Smooth muscle cell (in vitro differentiated cells): ENCODE measurements around the gene C10orf71. TPM values are rescaled to one million over a fixed set of nuclear protein-coding genes. Genes with fewer than 3 reads are reported as not detected.

ENCODE experiments used
- DNase-seq: peaks from one replicate; lab custom pipeline; 2025; ENCODE audit not compliant: unreplicated experiment; lab: John Stamatoyannopoulos, UW
- H2AFZ ChIP-seq: fragments of 200-600 bp; sonication (generic); 2 replicates; pipeline ENCODE4 v1.6.0; 2016; ENCODE audit warnings: antibody characterized with exemption, low read depth, mild to moderate bottlenecking
- H3F3A ChIP-seq: fragments of 200-600 bp; sonication (generic); 2 replicates; pipeline ENCODE4 v1.6.0; 2017; ENCODE audit warnings: antibody characterized with exemption, low read depth
- H3K27ac ChIP-seq: fragments of 200-600 bp; sonication (generic); 2 replicates; pipeline ENCODE4 v1.5.1; 2016; ENCODE audit warnings: low read depth, mild to moderate bottlenecking
- H3K27me3 ChIP-seq: fragments of 200-600 bp; sonication (generic); 2 replicates; pipeline ENCODE4 v1.6.1; 2016; ENCODE audit warnings: low read depth, mild to moderate bottlenecking
- H3K36me3 ChIP-seq: fragments of 200-600 bp; sonication (generic); 2 replicates; pipeline ENCODE4 v1.5.1; 2016; ENCODE audit warnings: low read depth
- H3K4me1 ChIP-seq: fragments of 200-600 bp; sonication (generic); 2 replicates; pipeline ENCODE4 v1.5.1; 2016; ENCODE audit warnings: low read depth
- H3K4me2 ChIP-seq: fragments of 200-600 bp; sonication (generic); 2 replicates; pipeline ENCODE4 v1.6.0; 2016; ENCODE audit warnings: mild to moderate bottlenecking
- H3K4me3 ChIP-seq: fragments of 200-600 bp; sonication (generic); 2 replicates; pipeline ENCODE4 v1.5.1; 2016; ENCODE audit warnings: mild to moderate bottlenecking
- H3K79me2 ChIP-seq: fragments of 200-600 bp; sonication (generic); 2 replicates; pipeline ENCODE4 v1.6.0; 2016; ENCODE audit warnings: low read depth, mild to moderate bottlenecking
- H3K9ac ChIP-seq: fragments of 200-600 bp; sonication (generic); 2 replicates; pipeline ENCODE4 v1.6.0; 2016; ENCODE audit warnings: low read depth
- H3K9me3 ChIP-seq: fragments of 200-600 bp; sonication (generic); replicated peaks from 2 replicates; pipeline ENCODE4 v1.5.1; 2016; ENCODE audit warnings: low read depth
- H4K20me1 ChIP-seq: fragments of 200-600 bp; sonication (generic); 2 replicates; pipeline ENCODE4 v1.6.0; 2016; ENCODE audit warnings: low read depth
- CTCF ChIP-seq: fragments of 200-600 bp; sonication (generic); IDR thresholded peaks from 2 replicates; pipeline ENCODE4 v1.5.1; 2017; ENCODE audit warnings: borderline replicate concordance, mild to moderate bottlenecking, antibody characterized with exemption; ENCODE audit not compliant: insufficient read depth, poor library complexity, severe bottlenecking
- WGBS: methylation state at CpG from one replicate; pipeline ENCODE4 v1.1.7; 2016; ENCODE audit warnings: low lambda C conversion rate; 5-methylcytosine and 5-hydroxymethylcytosine counted together
- polyA plus RNA-seq: library from polyadenylated mRNA; unstranded; fragments of >200 nt; fragmentation: Nextera tagmentation; extraction: Ambion mirVana; gene quantifications from 2 replicates; pipeline ENCODE4 v1.2.1, GENCODE V29; 2016
- total RNA-seq: library from RNA; depleted of rRNA; stranded (reverse); fragments of >200 nt; gene quantifications from 2 replicates; pipeline ENCODE4 v1.2.3, GENCODE V29; 2014

Gene C10orf71
- total and polyA plus RNA-seq, 2 experiments from 2014 or later = not detected

GRCh38 chr10:49286686-49287085 is 12.3 kb upstream of the C10orf71 start:
- WGBS = 81% methylated on average over 4 of the region's 4 CpGs
- Histone ChIP-seq H3K9me3 (no peaks in the 10 kb centered on the region), H3K9ac (no peak overlapping the region)

GRCh38 chr10:49287689-49288340 is 11.2 kb upstream of the C10orf71 start:
- Histone ChIP-seq H3F3A (no peaks in the 10 kb centered on the region), H3K9me3 (no peaks in the 10 kb centered on the region), H3K36me3 (no peaks in the 10 kb centered on the region), H2AFZ (no peak overlapping the region), H3K4me2 (no peak overlapping the region), H3K27me3 (no peaks in the 10 kb centered on the region), H3K79me2 (no peaks in the 10 kb centered on the region), H3K9ac (no peak overlapping the region), H3K4me3 (no peak overlapping the region), H3K27ac (no peak overlapping the region), H3K4me1 (no peaks in the 10 kb centered on the region), H4K20me1 (no peaks in the 10 kb centered on the region)
- no peak for TF ChIP-seq CTCF
- DNase-seq = no peak
- 91% methylated on average over 9 of the region's 9 CpGs for WGBS

More at GRCh38 chr10:49286686-49287085, 12.3 kb upstream of the C10orf71 start:
- H3K79me2 ChIP-seq = no peaks in the 10 kb centered on the region
- no peak overlapping the region for H3K27ac ChIP-seq
- H3K4me2 ChIP-seq = no peak overlapping the region
- DNase-seq = no peak
- no peaks in the 10 kb centered on the region for H3K4me1 ChIP-seq
- no peak overlapping the region for H2AFZ ChIP-seq
- no peaks in the 10 kb centered on the region for H3K36me3 ChIP-seq
- H3K27me3 ChIP-seq = no peaks in the 10 kb centered on the region
- H3F3A ChIP-seq = no peaks in the 10 kb centered on the region
- no peaks in the 10 kb centered on the region for H4K20me1 ChIP-seq
- H3K4me3 ChIP-seq = no peak overlapping the region
- TF ChIP-seq CTCF = no peak

- Histone ChIP-seq H3K27ac (no peak overlapping the region), H3K36me3 (no peaks in the 10 kb centered on the region), H3K9me3 (no peaks in the 10 kb centered on the region), H3K4me1 (no peaks in the 10 kb centered on the region), H2AFZ (no peak overlapping the region), H3K27me3 (no peaks in the 10 kb centered on the region), H3K4me3 (no peak overlapping the region), H3K9ac (no peak overlapping the region), H3K4me2 (no peak overlapping the region), H3F3A (no peaks in the 10 kb centered on the region), H4K20me1 (no peaks in the 10 kb centered on the region), H3K79me2 (no peaks in the 10 kb centered on the region)
- 89% methylated on average over 10 of the region's 10 CpGs for WGBS
- no peak for DNase-seq
- no peak for TF ChIP-seq CTCF
These were observed 10.5 kb upstream of the C10orf71 start for GRCh38 chr10:49288341-49289065.

GRCh38 chr10:49289480-49289879 is 9.5 kb upstream of the C10orf71 start:
- no peaks in the 10 kb centered on the region for H3K27me3 ChIP-seq
- no peaks in the 10 kb centered on the region for H4K20me1 ChIP-seq
- no peak overlapping the region for H3K27ac ChIP-seq
- H3K9ac ChIP-seq = no peak overlapping the region
- no peaks in the 10 kb centered on the region for H3K79me2 ChIP-seq
- WGBS = 45% methylated on average over 4 of the region's 4 CpGs
- no peak overlapping the region for H3K4me3 ChIP-seq
- TF ChIP-seq CTCF = no peak
- H3K4me2 ChIP-seq = no peak overlapping the region
- H3K9me3 ChIP-seq = no peaks in the 10 kb centered on the region
- no peaks in the 10 kb centered on the region for H3K36me3 ChIP-seq
- DNase-seq = no peak
- H3K4me1 ChIP-seq = no peaks in the 10 kb centered on the region
- no peaks in the 10 kb centered on the region for H3F3A ChIP-seq
- H2AFZ ChIP-seq = no peak overlapping the region
